ENCODE data around the gene CCDC124. TPM values are rescaled to one million over a fixed set of nuclear protein-coding genes. Genes with fewer than 3 reads are reported as not detected.

Gene CCDC124
- polyA plus RNA-seq, 1 donor (not counting 4 experiments of a cell fraction or from before 2014, with no cell fraction given) = 58.7 TPM

DNA sequence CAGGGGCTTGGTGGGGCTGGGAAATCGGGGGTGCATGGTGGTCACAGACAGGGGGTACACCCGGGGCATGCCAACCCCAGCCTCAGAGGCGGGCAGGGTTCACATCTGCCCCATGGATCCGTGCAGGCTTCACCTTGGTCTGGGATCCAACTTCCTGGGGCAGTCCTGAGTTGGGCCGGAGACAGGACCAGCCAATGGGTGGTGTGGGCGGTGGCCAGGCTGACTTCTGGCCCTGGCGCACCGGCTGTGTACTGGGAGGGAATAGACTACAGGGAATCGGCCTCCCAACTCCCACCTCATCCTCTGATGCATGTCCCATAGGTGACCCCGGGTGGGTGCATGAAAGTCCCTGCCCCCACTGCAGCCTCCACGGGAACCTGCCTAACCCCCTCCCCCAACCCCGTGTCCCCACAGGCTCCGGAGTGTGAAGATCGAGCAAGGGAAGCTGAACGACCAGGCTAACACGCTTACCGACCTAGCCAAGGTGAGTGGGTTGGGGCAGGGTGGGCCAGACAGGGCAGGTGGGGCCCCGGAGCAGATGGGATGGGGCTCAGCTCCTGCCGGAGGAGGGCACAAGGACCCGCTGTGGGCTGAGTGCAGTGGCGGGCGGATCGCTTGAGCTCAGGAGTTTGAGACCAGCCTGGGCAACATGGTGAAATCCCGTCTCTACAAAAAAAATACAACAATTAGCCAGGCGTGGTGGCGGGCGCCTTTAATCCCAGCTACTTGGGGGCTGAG lies 60.4 kb downstream of the CCDC124 start:
- Histone ChIP-seq H3K79me2 (ENCODE audit: control insufficient read depth, insufficient read depth, low read length) (no peaks in the 10 kb centered on the region), H3K4me2 (ENCODE audit: control insufficient read depth, extremely low read depth, insufficient read depth, low read depth, low read length) (no peak overlapping the region), H4K20me1 (ENCODE audit: control insufficient read depth, extremely low read depth, insufficient read depth, low read length) (no peaks in the 10 kb centered on the region), H3K9me3 (ENCODE audit: control insufficient read depth, low read depth, low read length) (no peaks in the 10 kb centered on the region), H3K9me1 (ENCODE audit: control insufficient read depth, extremely low read depth, insufficient read depth, low read length) (no peaks in the 10 kb centered on the region), H3K27ac (ENCODE audit: control insufficient read depth, insufficient read depth, low read length) (no peak overlapping the region), H3K9ac (ENCODE audit: control insufficient read depth, extremely low read depth, insufficient read depth, low read length) (no peak overlapping the region), H3K4me3 (ENCODE audit: control insufficient read depth in 2 of 3, extremely low read depth in 1 of 3, insufficient read depth in 2 of 3, low read depth in 1 of 3, low read length in 3 of 3) (no peak overlapping the region), H2AFZ (ENCODE audit: control insufficient read depth, low read length) (no peak overlapping the region), H3K36me3 (ENCODE audit: control insufficient read depth in 2 of 2, extremely low read depth in 1 of 2, insufficient read depth in 2 of 2, low read length in 2 of 2) (no peaks in the 10 kb centered on the region), H3K27me3 (ENCODE audit: control insufficient read depth, extremely low read depth, insufficient read depth, low read length) (no peaks in the 10 kb centered on the region), H3K4me1 (ENCODE audit: control insufficient read depth, extremely low read depth, insufficient read depth, low read length) (peaks cover 8% of the 10 kb centered on the region)
- dilution Hi-C loops (cut with MboI; ENCODE audit: extremely low pct_ligation_motif_present, low sequenced_read_pairs) = no loop called here
- DNase-seq (ENCODE audit: low read depth, low spot score) = no peak
- no peak for TF ChIP-seq CTCF (optimal IDR thresholded peaks at IDR 0.05 in 1 of 3, IDR thresholded peaks at IDR 0.05 in 1 of 3, conservative IDR thresholded peaks at IDR 0.05 in 1 of 3; ENCODE audit: extremely low read depth in 1 of 3, insufficient read depth in 2 of 3, low read length in 3 of 3)
- no peak for TF ChIP-seq EZH2 (IDR thresholded peaks at IDR 0.05; ENCODE audit: low read length)
- no peak for FAIRE-seq

Small RNAs within 50 kb of the gene (small RNA-seq; reads per million reads assigned to genes)
- 0 reads per million in 3 experiments for gene RNA5SP468 (ENCODE audit: insufficient read length in 3 of 3, low read depth in 3 of 3, low replicate concordance in 1 of 3)

Other genes starting within 250 kb of the CCDC124 start
- under 0.01 TPM in 1 of 3 replicates, not detected in the others for gene UNC13A, start 244.7 kb upstream of the CCDC124 start, polyA plus RNA-seq
- gene MAP1S, start 213.5 kb upstream of the CCDC124 start, polyA plus RNA-seq = 3.7 to 10.7 TPM (median 4.4 TPM) in 3 replicates
- gene FCHO1, start 181.5 kb upstream of the CCDC124 start, polyA plus RNA-seq = 0.14 to 0.22 TPM (median 0.21 TPM) in 3 replicates
- 3.6 to 5.1 TPM (median 4.4 TPM) in 3 replicates for gene B3GNT3, start 137.9 kb upstream of the CCDC124 start, polyA plus RNA-seq
- gene INSL3, start 111.5 kb upstream of the CCDC124 start, polyA plus RNA-seq = 0.19 to 0.24 TPM in 2 of 3 replicates, not detected in the other
- 0.37 to 0.59 TPM (median 0.50 TPM) in 3 replicates for gene JAK3, start 85.0 kb upstream of the CCDC124 start, polyA plus RNA-seq
- 1,044 to 1,469 TPM (median 1,312 TPM) in 3 replicates for gene RPL18A, start 73.1 kb upstream of the CCDC124 start, polyA plus RNA-seq
- not detected in 3 replicates for gene SLC5A5, start 61.1 kb upstream of the CCDC124 start, polyA plus RNA-seq
- not detected in 3 replicates for gene KCNN1, start 34.1 kb downstream of the CCDC124 start, polyA plus RNA-seq
- 2.4 to 3.5 TPM (median 2.5 TPM) in 3 replicates for gene ARRDC2, start 75.2 kb downstream of the CCDC124 start, polyA plus RNA-seq
- gene IL12RB1, start 153.9 kb downstream of the CCDC124 start, polyA plus RNA-seq = 0.09 TPM in 1 of 3 replicates, not detected in the others
- 0.73 to 1.4 TPM (median 0.76 TPM) in 3 replicates for gene MAST3, start 164.8 kb downstream of the CCDC124 start, polyA plus RNA-seq
- 12.4 to 19.6 TPM (median 13.9 TPM) in 3 replicates for gene PIK3R2, start 220.1 kb downstream of the CCDC124 start, polyA plus RNA-seq
- gene IFI30, start 240.8 kb downstream of the CCDC124 start, polyA plus RNA-seq = 28.1 to 72.7 TPM (median 31.3 TPM) in 3 replicates